Ecto neural progenitor cell (in vitro differentiated cells): Measurements from ENCODE around the gene CRIP2.
A peak's percentile ranks its signal among the peaks of the same experiment; 100 is the strongest.

Source experiments
- DNase-seq: peaks from one replicate; pipeline ENCODE4 v3.0.0-alpha.2; 2018; ENCODE audit warnings: low spot score

The CRIP2 gene

DNA sequence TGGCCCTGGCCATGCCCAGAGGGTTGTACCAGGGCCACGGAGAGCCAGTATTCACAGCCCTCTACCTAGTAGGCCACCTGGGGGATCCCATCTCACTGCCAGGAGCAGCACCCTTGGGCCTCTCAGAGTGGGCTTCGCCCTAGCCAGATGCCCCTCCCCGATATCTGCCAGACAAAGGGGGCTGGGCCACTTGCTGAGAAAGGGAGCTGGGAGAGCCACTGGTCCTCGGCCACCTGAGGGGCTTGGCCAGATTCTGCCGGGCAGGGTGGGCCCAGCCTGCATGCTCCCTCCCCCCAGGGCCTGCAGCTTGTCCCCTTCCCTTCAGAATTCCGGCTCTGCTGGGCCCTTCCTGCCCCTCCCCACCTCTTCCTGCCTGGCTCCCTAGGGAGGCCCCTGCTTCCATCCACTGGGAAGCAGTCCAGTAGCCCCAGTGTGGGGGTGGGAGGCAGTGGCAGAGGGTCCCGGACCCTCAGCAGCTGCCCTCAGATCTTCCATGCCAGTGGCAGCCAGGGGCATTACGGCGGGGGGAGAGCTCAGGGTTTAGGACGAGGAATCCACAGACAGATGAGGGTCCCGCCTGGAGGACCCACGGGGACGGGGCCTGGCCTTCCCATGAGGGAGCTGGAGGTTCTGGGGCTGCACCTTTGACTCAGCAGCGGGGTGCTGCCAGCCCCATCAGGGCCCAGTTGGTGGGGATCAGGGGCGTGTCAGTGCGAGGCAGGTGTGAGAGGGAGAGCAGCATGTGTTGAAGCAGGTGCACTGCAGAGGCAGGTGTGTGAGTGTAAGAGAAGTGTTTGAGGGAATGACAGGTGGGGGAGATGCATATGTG lies 2.4 kb downstream of the CRIP2 start:
- DNase-seq, result no peak

DNA sequence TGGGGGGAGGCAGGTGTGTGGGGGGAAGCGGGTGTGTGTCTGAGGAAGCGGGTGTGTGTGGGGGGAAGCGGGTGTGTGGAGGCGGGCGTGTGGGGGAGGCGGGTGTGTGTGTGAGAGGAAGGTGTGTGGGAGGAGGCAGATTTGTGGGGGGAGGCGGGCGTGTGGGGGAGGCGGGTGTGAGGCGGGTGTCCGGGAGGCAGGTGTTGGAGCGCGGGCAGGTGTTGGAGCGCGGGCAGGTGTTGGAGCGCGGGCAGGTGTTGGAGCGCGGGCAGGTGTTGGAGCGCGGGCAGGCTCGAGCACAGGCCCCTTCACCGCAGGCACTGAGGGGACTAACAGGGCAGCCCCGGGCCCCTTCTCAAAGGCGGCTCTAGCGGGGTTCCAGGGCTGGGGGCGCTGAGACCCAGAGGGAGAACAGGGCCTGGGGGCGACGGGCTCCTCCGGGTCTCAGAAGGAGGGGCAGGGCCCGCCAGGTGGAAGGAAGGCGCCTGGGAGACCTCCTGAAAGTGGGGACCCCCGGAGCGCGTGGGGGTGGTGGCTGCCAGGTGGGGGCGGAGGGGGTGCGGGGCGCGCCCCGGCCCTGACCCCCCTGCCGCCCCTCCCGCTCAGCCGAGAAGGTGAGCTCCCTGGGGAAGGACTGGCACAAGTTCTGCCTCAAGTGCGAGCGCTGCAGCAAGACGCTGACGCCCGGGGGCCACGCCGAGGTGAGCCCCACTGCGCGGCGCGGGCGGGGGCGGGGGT lies 3.2 kb downstream of the CRIP2 start:
- no peak for DNase-seq

DNA sequence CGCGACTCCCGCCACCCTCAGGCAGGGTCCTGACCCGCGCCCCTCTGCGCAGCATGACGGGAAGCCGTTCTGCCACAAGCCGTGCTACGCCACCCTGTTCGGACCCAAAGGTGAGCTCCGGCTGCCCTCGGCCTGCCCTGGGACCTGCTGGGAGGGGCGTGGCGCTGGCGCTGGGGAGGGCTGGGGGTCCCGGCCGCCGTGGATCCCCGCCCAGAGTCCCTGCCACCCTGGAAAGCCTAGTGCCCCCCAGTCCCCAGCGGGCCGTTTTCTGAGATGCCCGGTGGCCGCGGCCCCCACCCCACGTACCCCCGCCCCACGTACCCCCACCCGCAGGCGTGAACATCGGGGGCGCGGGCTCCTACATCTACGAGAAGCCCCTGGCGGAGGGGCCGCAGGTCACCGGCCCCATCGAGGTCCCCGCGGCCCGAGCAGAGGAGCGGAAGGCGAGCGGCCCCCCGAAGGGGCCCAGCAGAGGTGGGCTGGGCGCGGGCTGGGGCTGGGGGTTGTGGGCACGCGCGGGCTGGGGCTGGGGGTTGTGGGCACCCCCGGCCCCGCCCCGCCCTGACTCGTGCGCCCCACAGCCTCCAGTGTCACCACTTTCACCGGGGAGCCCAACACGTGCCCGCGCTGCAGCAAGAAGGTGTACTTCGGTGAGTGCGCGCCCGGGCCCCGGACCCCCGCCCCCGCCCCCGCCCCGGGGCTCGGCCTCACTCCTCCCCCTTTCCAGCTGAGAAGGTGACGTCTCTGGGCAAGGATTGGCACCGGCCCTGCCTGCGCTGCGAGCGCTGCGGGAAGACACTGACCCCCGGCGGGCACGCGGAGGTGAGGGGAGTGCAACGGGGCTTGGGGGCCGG lies 4.0 kb downstream of the CRIP2 start:
- DNase-seq, result no peak

DNA sequence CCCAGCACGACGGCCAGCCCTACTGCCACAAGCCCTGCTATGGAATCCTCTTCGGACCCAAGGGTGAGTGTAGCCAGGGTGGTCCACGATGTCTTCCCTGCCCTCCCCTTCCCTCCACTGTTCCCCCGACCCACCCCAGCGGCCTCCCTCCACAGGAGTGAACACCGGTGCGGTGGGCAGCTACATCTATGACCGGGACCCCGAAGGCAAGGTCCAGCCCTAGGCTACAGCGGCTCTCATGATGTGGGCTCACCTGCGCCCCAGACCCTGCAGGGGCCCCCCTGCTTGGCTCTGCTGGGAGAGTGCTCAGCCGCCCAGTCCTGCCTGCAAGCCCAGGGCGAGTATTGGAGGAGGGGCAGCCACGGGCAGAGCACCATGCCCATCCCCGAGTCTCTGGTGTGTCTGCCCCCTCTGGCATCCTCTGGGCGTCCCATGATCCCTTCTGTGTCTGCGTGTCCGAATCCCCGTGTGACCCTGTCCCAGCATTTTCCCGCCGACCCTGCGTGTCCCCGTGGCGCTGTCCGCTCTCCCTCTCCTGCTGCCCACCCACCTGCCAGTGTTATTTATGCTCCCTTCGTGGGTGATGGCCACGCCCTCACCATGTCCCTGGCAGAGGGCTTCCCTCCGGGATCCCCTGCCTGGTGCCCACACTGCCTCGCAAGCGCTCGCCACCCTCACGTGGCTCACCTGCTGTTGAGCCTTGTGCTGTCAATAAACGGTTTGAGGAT lies 5.0 kb downstream of the CRIP2 start:
- no peak for DNase-seq

DNA sequence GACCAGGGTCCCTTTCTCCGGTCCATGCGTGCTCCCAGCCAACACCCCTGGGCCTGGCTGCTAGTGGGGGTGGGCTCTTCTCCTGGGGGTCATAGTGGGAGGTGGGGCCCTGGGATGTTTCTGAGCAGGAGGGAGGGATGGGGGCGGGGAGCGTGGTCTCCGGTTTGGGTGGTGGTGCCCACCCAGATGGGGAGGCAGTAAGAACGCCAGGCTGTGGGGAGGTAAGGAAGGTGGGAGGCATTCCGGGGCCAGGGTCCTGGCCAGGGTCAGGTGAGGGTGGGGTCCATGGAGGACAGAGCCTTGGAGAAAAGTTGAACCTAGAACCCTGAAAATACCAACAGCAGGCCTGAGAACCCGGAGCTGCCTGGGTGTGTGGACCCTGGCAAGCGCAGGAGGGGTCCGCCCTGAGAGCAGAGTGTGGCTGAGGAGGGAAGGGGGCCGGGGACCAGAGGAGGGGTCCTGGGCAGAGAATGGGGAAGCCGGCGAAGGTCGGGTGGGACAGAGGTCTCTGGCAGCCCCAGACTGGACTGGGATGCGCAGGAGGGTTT lies 5.7 kb downstream of the CRIP2 start:
- no peak for DNase-seq

DNA sequence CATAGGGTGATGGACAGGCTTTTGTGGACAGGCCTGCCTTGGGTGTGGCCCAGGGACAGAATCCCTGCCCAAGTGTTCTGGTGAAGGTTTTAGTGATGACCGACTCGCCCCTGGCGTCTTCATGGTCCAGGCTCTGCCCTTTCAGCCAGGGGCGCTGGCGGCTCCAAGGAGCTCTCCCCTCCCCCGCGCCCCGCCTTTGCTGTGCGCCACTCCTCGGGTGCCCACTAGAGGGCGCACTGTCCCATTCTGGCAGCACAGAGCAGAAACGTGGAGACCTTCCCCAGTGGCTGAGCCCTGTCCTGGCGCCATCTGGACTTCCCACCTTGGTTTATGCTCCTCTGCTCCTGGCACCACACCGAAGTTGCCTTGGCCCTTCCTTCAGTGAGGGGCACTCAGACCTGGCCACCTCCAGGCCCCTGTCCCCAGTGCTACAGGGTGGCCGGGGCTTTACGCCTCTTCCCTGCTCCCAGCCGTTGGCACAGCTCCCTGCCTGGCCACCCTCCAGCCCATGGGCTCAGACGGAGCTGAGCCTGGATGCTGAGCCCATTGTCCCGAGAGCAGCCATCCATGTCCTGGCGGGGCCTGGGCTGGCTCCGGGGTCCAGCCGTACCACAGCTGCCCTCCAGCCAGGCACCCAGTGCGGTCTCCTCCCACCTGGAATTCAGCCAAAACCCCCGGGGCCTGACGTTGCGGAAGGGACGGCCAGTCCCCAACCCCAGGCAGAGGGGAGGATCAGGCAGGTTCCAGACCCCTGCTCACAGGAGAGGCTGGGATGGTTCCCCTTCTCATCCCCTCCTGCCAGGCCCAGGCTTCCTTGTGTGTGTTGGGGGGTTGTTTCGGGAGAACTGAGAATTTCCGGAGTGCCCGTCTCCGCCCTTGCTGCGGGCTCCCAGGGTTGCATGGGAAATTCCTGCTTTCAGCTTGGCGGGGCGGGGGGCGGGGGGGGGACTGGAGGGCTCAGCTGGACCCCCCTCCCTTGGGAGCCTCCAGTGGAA lies 6.5 kb downstream of the CRIP2 start:
- peak; percentile 96 for DNase-seq

DNA sequence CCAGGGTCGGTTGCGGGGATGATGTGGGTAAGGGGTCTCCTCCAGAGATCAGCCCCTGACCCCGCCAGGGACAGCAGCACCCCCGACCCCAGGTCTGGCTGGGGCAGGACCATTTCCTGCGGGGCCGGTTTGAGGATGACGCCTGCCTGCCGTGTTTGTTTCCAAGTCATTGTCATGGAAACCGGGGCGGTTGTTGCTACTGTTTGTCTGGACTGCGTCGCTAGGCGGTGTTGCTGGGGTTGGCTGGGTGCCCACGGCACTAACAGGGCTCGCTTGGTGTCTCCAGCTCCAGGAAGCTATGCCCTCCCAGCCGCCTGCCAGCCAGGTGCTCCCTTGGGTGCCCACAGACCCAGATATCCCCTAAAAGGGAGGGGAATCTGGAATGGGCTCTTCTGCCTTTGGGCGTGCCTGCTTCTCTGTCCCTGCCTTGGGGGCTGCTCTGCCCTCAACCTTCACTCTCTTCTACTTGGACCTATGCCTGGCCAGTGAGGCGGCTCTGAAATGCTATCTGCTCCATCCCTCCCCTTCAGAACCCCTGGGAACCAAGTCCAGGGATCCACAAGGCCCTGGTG lies 7.4 kb downstream of the CRIP2 start:
- DNase-seq, result peak; percentile 88

DNA sequence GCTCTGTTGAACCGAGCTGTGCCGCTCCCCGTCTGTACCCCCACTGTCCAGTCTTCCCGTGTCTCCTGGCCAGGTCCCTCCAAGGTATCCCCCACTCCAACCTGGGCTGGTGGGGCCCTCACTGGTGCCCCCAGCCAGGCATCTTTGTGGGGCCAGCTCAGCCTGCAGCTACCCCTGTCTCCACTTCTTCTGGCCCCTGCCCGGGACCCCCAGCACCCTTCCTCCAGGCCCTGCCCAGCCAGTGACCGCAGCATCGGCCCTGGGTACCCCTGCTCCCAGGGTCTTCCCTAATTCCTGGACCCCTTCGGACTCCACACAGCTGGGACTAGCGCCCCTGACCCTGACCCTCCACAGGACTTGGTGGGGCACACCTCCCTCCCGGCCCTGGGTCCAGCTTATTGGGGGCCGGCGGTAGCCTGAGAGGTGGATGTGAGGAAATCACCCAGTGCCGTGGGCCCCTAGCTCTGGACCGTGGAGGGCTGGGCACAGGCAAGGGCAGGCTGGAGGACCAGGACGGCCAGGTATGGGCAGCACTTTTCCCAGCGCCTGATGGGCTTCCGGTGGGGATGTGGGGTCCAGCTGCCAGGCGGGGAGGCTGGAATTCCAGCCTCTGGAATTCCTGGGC lies 8.0 kb downstream of the CRIP2 start:
- no peak for DNase-seq

DNA sequence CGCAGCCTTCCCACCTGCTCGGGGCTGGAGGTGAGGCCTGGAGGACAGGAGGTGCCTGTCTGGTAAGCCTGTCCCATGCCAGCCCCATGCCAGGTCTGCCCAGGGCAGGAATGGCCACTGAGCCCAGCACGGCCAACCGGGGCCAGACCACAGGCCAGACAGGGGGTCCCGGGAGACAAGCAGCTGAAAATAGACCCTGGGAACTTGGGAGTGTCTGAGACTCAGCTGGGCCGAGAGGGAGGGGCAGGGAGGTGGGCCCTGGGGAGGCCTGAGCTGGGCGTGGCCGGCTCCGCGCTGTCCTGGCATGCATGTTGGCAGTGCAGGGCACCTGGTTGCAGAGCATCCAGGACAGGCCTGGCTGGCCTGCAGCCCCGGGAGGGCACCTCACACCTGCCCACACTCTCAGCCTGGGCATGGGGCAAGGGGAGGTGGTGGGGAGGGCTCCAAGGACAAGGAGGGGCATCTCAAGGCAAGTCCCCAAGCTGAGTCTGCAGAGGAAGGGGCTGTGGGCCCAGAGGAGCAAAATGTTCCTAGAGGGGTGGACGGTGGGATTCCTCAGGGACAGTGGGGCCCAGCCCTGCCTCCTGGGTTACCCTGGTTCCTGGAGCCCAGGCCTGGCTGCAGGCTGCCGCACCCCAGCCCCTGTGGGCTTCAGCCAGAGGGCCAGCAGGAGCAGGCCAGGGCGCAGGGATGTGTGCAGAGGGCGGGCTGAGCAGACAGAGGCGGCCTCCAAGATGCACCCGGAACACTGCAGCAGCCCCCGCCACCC lies 8.9 kb downstream of the CRIP2 start:
- DNase-seq, result no peak

DNA sequence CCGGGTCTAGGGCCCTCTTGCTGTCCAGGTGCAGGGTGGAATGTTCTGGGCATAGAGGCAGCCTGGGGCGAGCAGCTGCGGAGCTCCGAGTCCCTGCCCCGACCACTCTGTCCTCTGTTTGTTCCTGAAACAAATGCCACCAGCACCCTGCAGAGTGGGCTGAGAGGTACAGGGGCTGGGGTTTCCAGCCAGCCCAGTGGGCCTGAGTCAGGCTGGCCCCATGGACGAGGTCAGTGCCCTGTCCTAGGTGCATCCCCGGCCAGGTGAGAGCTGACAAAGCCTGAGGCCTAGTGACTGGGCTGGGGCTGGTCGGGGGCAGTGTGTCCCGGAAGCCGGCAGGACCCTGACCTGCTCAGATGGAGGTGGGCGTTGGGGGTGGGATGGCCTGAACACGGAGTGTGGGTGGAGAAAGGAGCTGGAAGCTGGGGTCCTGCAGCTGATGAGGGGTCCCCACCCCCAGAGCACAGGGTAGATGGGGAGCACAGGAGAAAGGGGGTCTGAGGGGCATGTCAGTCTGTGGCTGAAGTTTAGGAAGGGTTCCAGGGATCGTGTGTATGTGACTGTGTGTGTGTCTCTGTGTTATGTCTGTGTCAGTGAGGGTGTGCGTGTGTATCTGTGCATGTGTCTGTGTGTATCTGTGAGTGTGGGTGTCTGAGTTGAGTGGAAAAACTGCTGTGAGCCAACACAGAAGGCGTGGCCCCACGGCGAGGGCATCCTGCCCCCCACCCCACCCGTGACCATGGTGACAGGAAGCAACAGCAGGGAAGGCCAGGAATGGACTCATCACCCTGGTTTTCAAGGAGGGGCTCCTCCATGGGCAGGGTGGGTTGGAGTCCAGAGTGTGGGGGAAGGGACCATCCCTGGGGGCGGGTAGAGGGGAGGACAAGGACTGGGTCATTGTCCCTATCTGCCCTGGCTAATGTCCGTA lies 9.7 kb downstream of the CRIP2 start:
- DNase-seq, result no peak

DNA sequence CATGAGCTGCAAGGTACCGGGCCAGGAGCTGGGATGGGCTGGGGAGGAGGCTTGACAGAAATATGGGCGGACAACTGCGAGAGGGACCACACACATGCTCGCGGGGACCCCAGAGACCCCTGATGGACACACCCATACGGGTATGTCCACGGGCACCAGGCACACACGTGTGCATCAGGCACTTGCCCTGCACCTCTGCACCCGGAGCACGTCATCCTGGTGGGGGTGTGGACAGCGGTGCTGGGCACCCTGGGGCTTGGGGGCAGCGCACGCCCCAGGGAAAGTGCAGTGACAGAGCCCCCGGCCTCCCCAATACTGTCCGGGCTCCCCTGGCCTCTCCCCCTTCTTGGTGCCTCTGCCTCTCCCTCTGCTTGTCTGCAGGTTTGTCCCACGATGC lies 10.4 kb downstream of the CRIP2 start:
- no peak for DNase-seq

DNA sequence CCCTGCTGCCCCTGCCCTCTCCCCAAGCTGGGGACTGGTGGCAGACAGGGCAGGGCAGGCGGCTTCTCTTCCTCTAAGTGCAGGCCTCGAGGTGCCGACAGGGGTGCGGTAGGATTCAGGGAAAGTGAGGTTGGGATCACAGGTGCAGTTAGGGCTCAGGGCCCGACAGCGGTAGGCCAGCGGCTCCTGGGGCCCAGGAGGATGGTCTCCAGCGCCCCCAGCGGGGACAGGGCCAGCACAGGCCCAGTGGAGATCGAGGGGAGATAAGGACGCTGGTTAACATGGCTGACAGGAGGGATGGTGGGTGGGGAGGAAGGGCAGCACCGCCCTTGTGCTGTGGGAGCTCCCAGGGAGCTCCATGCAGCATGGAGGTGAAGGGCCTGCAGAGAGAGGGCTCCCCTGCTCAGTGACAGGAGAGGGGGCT lies 11.1 kb downstream of the CRIP2 start:
- peak; percentile 78 for DNase-seq

DNA sequence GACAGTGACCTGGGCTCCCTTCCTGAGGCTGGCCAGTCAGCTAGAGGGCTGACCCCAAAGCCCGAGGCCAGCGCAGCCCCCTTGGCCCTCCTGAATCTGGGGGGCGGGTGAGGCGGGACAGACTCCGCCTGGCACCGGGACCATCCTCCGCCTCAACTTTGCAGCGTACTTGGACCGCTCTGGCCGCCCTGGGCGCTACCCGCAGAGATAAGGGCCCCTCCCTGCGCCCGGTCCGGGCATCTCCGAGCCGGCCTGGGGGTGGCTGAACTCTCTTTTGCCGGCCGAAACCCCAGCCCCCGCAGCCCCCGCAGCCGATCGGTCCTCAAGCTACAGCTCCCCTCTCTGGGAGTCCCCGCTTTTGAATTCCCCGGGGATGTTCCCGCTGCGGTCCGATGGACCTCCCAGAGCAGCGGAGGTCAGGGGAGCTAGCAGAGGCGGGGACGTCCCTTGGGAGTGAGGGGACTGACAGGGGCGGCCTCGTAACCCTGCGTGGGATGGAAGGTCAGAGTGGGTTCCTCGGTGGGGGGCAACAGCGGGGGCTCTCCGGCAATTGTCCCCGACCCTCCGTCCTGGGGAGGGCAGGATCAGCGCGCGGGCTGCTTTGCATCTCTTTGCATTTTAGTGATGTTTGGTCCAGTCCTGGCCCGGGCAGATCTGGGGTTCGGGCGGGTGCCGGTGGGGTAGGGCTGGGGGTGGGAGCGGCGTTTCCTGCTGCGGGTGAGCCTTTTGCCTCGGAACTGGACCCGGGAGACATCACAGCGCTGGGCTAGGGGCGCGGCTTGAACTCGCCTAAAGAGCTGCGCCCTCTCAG lies 11.7 kb downstream of the CRIP2 start, which contains the start of gene CRIP1:
TSS of gene CRIP1 (plus strand) at position 724 of the 811 bp plus-strand sequence. CDS start 374 bp downstream, outside the sequence.
- no peak for DNase-seq

DNA sequence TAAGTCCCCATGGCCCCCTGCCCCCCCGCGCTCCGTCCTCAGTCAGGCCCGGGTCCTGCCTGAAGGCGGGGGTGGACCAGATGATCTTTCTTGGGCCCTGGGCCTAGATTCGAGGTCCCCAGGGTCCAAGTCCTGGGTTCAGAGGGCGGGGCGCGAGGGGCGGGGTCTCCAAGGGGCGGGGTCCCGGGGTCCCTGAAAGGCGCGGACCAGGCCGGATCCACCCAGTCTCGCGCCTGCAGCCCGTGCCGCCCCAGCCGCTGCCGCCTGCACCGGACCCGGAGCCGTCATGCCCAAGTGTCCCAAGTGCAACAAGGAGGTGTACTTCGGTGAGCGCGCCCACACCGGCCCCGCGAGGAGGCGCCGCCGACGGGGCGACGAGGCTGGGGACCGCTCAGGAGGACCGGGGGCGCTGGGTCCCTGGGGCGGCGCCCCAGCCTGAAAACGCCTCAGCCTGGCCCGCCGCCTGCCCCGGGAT lies 12.4 kb downstream of the CRIP2 start:
- DNase-seq, result peak; percentile 74

DNA sequence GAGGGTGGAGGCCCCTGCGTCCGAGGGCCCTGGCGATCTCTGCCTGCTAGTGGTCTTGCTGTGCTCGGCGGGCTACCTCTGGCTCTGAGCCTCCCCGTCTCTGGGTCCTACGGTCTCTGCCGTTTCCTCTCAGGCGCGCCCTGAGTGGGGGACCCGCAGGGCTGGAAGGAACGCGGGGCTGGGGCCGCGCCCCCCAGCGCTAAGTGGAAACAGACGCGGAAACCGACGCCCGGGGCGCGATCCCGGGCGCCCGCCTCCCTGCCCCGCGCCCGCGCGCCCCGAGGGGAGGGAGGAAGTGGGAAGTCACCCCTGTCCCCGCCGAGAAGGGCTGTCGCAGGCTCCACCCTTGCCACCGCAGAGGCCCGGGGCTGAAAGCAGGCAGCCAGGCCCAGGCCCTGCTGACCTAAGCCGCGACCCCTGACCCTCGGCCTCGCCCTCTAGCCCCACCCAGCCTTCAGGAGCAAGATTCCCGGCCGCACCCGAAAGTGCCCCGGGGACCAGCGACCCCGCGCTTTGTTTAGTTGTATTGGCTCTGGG lies 12.9 kb downstream of the CRIP2 start:
- peak; percentile 84 for DNase-seq
